GM12872 (cell line): ENCODE data around the gene KIAA0930.

Source experiments
- CTCF ChIP-seq: IDR thresholded peaks from 3 replicates; pipeline ENCODE4 v1.5.1; 2011; ENCODE audit warnings: low read depth, mild to moderate bottlenecking, low read length, moderate library complexity; ENCODE audit not compliant: insufficient read depth

KIAA0930 gene

GRCh38 chr22:45238076-45238956 is 2.4 kb downstream of the KIAA0930 start:
- no peak for TF ChIP-seq CTCF

- TF ChIP-seq CTCF = no peak
Measured at GRCh38 chr22:45237065-45237990, 3.4 kb downstream of the KIAA0930 start.

- TF ChIP-seq CTCF = no peak
Measured at GRCh38 chr22:45235851-45236342, 4.8 kb downstream of the KIAA0930 start.

GRCh38 chr22:45235101-45235777 is 5.5 kb downstream of the KIAA0930 start:
- TF ChIP-seq CTCF = no peak

- no peak for TF ChIP-seq CTCF
Measured at GRCh38 chr22:45233827-45234226, 6.9 kb downstream of the KIAA0930 start.

- TF ChIP-seq CTCF = no peak
Measured at GRCh38 chr22:45233386-45233785, 7.3 kb downstream of the KIAA0930 start.
